HEK293 (cell line): ENCODE results near the gene MCTP1.

ENCODE experiments used
- CTCF ChIP-seq: fragments of 450-650 bp; formaldehyde crosslinking; IDR thresholded peaks from 2 replicates; pipeline ENCODE4 v1.5.1; 2016; ENCODE audit warnings: missing biosample characterization, missing genetic modification characterization
- ZBTB10 ChIP-seq: fragments of 450-650 bp; formaldehyde crosslinking; IDR thresholded peaks from 2 replicates; pipeline ENCODE4 v1.5.1; 2016; ENCODE audit warnings: missing biosample characterization, missing genetic modification characterization
- ZBTB20 ChIP-seq: fragments of 450-650 bp; formaldehyde crosslinking; IDR thresholded peaks from 2 replicates; pipeline ENCODE4 v1.5.1; 2016; ENCODE audit warnings: missing biosample characterization, missing genetic modification characterization
- ZNF112 ChIP-seq: fragments of 450-650 bp; formaldehyde crosslinking; IDR thresholded peaks from 2 replicates; pipeline ENCODE4 v1.5.0; 2017; ENCODE audit warnings: missing biosample characterization, missing genetic modification characterization
- ZNF19 ChIP-seq: fragments of 450-650 bp; formaldehyde crosslinking; IDR thresholded peaks from 2 replicates; pipeline ENCODE4; 2016; ENCODE audit warnings: missing biosample characterization, missing genetic modification characterization, low read depth
- ZNF274 ChIP-seq, 2 experiments: fragments of 200-500 bp in 1 of 2; fragments of 450-650 bp in 1 of 2; sonication (Bioruptor generic) in 1 of 2; formaldehyde crosslinking in 1 of 2; IDR thresholded peaks; 2 replicates each; pipeline versions ENCODE4 v1.5.1 to v1.6.1; 2014 to 2016; ENCODE audit warnings: borderline replicate concordance in 1 of 2, inconsistent platforms in 1 of 2, low read length in 1 of 2, missing biosample characterization in 1 of 2, missing genetic modification characterization in 1 of 2
- ZNF449 ChIP-seq: fragments of 450-650 bp; formaldehyde crosslinking; IDR thresholded peaks from 2 replicates; pipeline ENCODE4 v1.5.1; 2017; ENCODE audit warnings: missing biosample characterization, mild to moderate bottlenecking, missing genetic modification characterization, moderate library complexity
- ZNF704 ChIP-seq: fragments of 450-650 bp; formaldehyde crosslinking; IDR thresholded peaks from 2 replicates; pipeline ENCODE4 v1.5.1; 2016; ENCODE audit warnings: missing biosample characterization, missing genetic modification characterization
- TF ChIP-seq, protein P1 (sequence below): fragments of 450-650 bp; formaldehyde crosslinking; optimal IDR thresholded peaks from 2 replicates; pipeline ENCODE3; 2016; ENCODE audit warnings: missing biosample characterization, mild to moderate bottlenecking, missing genetic modification characterization
- TF ChIP-seq, protein P2 (sequence below): fragments of 450-650 bp; formaldehyde crosslinking; IDR thresholded peaks from 2 replicates; pipeline ENCODE4 v1.5.1; 2016; ENCODE audit warnings: missing biosample characterization, missing genetic modification characterization

DNA sequence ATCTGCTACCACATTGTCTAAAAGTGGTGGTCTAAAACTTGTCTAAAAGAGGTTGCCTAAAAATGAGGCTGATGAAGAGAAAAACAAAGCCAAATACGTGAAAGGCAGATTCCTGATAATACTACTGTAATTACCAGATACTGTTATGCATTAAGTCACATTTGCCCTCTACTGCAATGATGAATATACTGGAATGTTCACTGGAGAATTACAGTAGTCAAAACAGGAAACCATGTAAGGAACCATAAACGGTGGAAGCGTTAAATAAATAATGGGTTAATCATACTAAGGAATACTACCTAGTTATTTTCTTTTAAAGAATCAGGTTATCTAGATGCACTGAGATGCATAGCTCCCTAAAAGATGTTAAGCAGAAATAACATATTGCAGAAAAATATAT is 201.3 kb downstream of the MCTP1 start:
- TF ChIP-seq CTCF (tag by site-specific recombination) (no peak), ZNF274 (IDR thresholded peaks at IDR 0.05; ENCODE audit: low read length) (no peak), ZNF274 (tag by site-specific recombination; IDR thresholded peaks at IDR 0.05; ENCODE audit: borderline replicate concordance) (no peak), ZNF19 (no peak), ZBTB20 (tag by site-specific recombination) (no peak), ZNF704 (tag by site-specific recombination) (no peak), ZNF449 (no peak), ZNF112 (tag by site-specific recombination) (no peak), ZBTB10 (tag by site-specific recombination) (no peak)
- TF ChIP-seq, protein P1, sequence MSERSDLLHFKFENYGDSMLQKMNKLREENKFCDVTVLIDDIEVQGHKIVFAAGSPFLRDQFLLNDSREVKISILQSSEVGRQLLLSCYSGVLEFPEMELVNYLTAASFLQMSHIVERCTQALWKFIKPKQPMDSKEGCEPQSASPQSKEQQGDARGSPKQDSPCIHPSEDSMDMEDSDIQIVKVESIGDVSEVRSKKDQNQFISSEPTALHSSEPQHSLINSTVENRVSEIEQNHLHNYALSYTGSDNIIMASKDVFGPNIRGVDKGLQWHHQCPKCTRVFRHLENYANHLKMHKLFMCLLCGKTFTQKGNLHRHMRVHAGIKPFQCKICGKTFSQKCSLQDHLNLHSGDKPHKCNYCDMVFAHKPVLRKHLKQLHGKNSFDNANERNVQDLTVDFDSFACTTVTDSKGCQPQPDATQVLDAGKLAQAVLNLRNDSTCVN (tag by site-specific recombination) = no peak
- TF ChIP-seq, protein P2, sequence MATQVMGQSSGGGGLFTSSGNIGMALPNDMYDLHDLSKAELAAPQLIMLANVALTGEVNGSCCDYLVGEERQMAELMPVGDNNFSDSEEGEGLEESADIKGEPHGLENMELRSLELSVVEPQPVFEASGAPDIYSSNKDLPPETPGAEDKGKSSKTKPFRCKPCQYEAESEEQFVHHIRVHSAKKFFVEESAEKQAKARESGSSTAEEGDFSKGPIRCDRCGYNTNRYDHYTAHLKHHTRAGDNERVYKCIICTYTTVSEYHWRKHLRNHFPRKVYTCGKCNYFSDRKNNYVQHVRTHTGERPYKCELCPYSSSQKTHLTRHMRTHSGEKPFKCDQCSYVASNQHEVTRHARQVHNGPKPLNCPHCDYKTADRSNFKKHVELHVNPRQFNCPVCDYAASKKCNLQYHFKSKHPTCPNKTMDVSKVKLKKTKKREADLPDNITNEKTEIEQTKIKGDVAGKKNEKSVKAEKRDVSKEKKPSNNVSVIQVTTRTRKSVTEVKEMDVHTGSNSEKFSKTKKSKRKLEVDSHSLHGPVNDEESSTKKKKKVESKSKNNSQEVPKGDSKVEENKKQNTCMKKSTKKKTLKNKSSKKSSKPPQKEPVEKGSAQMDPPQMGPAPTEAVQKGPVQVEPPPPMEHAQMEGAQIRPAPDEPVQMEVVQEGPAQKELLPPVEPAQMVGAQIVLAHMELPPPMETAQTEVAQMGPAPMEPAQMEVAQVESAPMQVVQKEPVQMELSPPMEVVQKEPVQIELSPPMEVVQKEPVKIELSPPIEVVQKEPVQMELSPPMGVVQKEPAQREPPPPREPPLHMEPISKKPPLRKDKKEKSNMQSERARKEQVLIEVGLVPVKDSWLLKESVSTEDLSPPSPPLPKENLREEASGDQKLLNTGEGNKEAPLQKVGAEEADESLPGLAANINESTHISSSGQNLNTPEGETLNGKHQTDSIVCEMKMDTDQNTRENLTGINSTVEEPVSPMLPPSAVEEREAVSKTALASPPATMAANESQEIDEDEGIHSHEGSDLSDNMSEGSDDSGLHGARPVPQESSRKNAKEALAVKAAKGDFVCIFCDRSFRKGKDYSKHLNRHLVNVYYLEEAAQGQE (tag by site-specific recombination) = no peak
